GM18907 (cell line): ENCODE measurements around the gene LRTM2.

Experiments
- ATAC-seq: cut with Tn5 transposase; IDR thresholded peaks from one replicate; pipeline ENCODE4 v1.9.1; 2021; ENCODE audit warnings: mild to moderate bottlenecking, moderate library complexity; ENCODE audit not compliant: unreplicated experiment

Gene LRTM2

DNA sequence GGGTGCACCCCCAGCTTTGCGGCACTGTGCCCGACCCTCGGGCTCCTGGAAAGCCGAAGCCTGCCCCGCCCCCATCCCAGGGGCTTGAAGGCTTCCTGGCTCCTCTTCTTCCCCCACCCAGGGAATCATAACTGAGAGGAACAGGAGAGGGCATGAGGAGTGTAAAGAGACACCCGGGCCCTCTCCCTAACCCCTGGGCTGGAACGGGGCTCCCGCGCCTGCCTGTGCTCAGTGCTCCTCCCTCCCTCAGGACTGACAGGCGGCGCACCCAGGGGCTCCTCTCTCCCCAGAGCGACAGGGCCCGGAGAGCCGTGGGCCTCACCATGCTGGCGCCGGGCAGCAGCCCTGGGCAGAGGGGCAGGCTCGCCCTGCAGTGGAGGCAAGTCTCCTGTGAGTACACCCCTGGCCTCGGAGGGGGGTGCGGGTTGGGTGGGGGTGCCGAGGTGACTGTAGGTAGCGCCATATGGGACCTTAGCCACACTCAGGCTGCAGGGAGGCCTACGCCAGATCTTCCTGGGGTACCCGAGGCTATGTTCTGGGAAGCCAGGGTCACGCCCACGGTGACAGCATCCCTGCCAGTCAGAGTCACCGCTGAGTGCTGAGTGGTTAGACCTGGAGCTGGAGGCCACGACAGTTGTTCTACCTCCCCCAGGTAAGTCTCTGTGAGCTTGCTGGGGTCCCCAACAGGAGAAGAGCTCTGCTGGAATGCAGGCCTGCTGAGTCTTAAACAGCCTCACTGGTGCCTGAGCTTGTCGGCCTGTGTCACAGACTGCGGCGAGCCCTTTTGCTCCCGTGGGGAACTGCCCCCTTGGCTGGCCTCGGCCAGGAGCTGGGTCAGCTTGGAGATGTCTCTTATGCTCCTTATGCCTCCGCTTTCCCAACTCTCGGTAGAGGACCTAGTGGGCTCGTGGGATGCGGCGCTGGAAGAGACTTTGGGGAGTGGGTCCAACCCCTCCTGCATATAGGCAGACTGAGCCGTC, 7.8 kb downstream of the LRTM2 start:
- no peak for ATAC-seq

GRCh38 chr12:1828856-1829255, 8.5 kb downstream of the LRTM2 start:
- no peak for ATAC-seq

DNA sequence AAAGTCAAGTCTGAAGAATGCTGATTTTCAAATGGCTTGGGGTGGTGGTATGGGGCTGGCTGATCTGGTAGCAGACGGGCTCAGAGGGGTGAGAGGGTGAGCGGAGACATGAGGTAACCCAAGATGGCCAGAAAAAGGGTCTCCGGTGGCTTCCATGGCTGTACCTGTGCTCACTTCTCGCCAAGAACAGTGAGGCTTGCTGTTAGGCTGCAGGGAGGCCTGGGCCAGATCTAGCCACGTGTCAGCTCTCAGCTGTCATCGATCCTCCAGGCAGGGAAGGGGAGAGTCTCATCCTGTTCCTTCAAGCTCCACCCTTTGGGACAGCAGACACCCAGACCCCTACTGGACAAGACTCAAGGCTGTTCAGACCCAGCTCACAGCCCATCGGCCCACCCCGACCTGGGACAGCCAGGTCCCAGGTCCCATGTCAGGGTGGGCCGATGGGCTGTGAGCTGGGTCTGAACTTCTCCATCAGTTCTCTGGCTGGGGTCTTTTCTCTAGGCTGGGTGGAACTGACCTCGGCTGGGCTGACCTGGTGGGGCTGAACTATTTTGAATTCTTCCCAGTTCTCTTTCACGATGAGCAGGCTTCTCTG, 9.0 kb downstream of the LRTM2 start:
- ATAC-seq: no peak

DNA sequence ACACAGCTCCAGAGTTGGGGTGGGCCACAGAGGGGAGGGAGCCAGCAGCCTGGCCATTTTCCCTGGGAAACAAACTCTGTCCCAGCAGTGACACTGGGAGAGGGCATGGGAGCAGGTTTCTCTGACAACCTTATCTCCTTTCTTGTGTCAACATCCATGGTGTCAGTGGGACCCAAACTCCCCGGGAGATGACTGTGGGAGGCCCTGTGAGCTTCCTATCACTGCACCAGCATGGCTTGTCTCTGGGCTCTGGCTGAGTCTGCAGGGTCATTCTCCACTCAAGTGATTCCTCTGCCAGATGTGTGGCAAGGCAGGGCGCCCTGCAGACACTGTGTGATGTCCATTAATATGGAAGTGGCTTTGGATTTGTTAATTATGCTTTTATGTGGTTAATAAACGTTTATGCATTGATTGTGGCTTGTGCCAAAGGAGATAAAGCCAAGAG, 10.1 kb downstream of the LRTM2 start:
- no peak for ATAC-seq

DNA sequence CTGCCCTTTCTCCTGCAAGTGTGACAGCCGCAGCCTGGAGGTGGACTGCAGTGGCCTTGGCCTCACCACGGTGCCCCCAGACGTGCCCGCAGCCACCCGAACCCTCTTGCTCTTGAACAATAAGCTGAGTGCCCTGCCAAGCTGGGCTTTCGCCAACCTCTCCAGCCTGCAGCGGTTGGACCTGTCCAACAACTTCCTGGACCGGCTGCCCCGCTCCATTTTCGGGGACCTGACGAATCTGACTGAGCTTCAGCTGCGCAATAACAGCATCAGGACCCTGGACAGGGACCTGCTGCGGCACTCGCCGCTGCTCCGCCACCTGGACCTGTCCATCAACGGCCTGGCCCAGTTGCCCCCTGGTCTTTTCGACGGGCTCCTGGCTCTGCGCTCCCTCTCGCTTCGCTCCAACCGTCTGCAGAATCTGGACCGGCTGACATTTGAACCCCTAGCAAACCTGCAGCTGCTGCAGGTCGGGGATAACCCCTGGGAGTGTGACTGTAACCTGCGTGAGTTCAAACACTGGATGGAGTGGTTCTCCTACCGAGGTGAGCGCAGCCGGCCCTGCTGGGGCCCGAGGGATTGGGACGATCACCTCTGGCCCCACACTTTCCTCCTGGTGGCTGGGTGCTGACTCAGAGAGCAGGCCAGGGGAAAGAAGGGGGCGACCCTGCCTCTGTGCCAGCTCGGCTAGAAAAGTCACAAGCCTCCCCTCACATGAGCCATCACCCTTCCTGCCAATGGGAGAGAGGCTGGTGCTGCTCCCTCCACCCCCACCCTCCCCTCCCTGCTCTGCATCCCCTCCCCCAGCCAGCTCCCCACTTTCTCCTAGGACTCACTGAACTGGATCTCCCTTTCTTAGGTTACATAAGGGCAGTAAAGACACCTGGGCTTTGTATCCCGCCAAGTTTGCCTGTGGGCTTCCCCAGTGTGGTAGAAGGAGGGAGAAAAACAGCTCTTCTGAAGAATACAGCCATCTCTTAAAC, 10.9 kb downstream of the LRTM2 start:
- no peak for ATAC-seq

- no peak for ATAC-seq
Observed at GRCh38 chr12:1832801-1833595, 12.6 kb downstream of the LRTM2 start.

DNA sequence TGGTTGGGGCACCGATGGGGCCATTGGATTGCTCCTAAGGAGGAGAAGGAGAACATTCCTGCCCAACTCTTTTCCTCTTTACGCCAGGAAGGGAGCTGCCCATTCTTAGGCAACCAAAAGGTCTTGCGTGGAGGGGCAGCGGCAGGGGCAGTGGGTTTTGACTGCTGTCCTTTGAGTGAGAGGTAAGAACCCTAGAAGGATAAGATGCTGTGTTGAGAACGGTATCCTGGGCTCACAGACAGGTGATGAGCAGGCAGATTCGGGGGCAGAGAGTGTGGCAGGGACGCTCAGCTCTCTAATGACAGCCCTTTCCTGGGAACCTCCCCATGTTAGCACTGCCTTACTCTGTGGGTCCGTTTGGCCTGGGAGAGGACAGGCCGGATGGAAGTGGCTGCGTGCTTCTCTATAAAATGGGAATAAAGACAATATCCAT, 13.2 kb downstream of the LRTM2 start:
- no peak for ATAC-seq

GRCh38 chr12:1834186-1834925, 14.0 kb downstream of the LRTM2 start:
- ATAC-seq: no peak

GRCh38 chr12:1835211-1836131, 15.1 kb downstream of the LRTM2 start:
- no peak for ATAC-seq

DNA sequence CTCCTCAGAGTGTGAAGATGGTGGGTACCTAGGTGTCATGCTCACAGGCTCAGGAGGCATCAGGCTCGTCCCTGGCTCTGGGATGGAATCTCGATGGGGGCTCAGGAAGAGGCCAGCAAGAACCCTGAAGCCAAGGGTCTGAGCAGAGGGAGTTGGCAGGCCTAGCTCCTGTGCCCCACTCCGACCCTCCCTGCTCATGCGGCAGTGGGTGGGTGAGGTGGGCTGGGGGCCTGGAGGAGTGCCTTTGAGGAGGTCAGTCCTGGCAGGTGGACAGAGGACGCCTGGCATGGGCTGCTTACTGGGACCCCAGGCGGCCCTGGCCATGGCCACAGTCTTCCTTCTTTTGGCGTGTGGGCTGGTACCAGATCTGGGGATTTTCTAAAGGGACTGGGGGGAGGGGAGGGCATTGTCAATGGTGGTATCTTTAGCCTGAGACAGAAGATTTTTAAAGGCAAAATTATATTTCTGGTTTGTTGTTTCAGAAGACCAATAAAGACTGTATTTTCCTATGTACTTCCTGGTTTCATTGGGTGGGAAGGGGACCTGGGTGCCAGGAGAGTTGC, 16.0 kb downstream of the LRTM2 start:
- ATAC-seq: no peak

DNA sequence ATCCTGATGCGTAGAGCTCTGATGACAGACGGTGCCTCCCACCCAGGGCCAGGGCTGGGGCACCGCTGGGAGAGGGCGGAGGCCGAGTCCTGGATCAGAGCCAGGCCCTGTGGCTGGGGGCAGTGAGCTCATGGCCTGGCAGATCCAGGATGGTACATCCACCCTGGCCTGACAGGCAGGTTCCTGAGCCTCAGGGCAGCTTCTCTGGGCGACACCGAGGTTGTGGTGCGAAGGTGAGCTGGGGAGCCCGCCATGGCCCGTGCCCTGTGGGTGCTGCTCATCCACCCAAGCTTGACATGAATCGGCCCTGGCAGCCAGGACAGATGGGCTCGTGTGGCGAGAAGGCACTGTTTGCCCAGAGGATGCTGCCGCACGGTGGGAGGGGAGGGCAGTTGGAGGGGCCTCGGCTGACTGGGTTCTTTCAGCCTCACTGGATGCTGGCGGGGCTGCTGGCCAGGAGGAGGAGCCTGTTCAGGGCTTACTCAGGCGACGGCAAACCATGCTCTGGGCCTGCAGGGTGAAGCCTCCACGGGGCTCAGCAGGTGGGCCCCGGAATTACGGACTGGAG, 16.6 kb downstream of the LRTM2 start:
- no peak for ATAC-seq

DNA sequence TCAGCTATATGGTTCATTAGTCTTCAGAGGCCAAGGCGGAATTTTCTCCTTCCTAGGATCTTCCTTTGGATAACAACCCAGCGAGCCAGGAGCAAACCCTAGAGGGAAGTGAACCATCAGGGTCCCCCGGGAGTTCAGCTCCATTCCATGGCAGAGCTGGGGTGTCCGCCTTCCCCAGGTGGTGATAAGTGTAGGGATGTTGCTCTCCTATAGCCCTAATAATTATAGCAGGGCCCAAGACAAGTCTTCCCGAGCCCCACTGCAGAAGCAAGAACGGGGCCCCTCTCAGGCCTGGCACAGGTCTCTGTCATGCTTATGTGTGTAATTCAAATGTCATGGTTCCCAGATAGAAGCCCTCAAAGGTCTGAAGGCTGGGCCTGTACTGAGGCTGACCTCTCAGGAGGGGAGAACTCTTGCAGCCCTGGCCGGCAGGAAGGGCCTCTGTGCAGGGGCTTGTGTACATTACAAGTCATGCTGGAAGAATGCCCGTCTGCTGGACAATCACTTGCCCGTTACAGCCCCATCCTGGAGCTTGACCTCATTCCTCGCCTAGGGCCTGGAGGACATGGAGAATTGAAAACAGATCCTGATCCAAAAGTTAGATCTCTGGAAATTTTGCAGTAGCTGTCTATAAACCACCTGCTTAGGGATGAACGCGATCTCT, 17.3 kb downstream of the LRTM2 start:
- no peak for ATAC-seq

DNA sequence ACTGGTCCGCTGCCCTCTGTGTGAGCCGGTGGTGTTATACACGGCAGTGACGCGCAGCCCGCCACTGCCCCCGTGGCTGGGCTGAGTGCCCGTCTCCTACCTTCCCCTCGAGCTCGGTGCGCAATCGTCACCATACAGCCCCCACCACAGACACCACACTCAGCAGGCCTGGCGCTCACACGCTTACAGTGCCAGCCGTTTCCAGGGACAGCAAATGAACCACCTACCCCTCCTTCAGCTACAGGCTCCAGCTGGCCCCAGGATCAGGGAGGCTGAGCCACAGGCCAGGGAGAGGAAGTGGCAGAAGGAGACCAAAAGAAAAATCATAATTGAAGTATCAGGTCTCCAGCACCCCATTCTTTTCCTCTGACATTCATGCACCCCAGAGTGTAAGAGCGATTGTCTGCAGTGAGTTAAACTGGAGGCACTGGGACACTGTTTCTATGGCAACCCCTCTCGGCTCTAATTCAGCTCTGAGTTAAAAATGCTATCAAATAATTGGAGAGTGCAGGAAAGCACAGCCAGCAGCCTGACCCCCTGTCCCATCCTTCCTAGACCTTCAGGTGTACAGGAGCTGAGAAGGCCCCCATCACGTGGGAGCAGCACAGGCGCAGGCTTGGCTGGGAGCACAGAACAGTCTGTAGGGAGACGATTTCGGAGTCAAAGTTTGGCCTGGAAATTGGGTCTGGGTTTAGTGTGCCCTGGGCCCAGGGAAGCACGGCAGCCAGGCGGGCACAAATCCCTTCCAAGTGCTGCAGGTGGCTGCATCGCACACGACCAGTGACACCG, 18.0 kb downstream of the LRTM2 start:
- no peak for ATAC-seq

GRCh38 chr12:1838994-1839365, 18.6 kb downstream of the LRTM2 start:
- ATAC-seq: no peak

DNA sequence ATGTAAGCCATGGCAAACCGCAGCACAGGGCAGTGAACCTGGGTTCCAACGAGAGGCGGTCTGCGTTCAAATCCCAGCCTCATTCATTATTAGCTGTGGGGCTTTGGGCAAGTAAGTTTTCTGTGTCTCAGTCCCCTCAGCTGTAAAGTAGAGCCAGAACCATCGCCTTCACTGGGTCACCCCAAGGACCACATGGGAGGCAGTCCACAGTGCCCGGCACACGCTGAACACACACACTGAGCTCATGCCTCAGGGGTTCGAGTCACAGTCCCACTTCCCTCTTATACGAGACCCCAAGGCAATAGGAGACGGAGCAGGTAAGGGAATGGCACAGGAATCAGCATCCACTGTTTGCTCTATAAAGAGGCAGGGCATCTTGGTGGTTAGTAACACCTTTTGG, 19.1 kb downstream of the LRTM2 start:
- ATAC-seq: no peak
